Stimulated activated CD8-positive, alpha-beta memory T cell treated with anti-CD3 and anti-CD28 coated beads, Interleukin-7, amount 100 ng/mL, for 1 hour (primary cell): ENCODE results near the gene SLCO2B1.

Experiments used
- DNase-seq, 2 donors: peaks; one replicate each; pipeline ENCODE4 v3.0.0-alpha.2; 2020; ENCODE audit warnings: low read depth in 2 of 2

SLCO2B1 gene

DNA sequence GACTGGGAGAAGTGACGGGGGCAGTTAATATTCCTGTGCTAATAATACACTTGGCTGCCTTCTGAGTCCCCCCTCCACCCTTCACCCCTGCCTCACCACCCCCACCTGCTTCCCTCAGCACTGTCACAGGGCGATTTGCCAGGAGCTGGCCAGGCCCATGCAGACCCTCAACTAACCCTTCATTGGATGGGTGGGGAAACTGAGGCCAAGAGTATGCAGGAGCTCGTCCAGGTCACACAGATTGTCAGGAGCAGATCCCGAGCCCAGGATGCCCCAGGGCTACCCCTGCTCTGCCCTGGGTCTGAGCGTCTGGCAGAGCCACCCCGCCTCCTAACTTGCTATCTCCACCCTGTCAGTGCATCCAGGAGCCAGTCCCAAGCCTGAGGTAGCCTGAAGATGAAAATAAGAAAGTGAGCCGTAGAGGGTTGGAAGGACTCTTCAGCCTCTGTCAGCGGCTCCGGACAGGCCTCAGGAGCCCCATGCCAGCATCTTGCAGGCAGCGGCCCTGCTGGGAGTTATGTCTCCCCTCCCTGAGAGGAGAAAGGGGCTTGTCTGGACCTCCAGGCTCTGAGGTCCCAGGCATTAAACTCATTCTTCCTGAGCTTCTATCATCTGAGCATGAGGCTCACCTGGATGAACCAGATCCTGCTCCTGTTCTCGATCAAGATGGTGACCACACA is 95.9 kb downstream of the SLCO2B1 start:
- DNase-seq = no peak

DNA sequence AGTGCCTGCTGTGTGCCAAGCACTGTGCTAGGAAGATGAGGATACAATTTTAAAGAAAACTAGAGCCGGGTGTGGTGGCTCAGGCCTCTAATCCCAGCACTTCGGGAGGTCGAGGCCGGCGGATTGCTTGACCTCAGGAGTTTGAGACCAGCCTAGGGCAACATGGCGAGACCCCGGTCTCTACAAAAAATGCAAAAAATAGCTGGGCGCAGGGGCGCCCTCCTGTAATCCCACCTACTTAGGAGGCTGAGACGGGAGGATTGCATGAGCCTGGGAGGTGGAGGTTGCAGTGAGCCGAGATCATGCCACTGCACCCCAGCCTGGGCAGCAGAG is 98.0 kb downstream of the SLCO2B1 start:
- DNase-seq = no peak

DNA sequence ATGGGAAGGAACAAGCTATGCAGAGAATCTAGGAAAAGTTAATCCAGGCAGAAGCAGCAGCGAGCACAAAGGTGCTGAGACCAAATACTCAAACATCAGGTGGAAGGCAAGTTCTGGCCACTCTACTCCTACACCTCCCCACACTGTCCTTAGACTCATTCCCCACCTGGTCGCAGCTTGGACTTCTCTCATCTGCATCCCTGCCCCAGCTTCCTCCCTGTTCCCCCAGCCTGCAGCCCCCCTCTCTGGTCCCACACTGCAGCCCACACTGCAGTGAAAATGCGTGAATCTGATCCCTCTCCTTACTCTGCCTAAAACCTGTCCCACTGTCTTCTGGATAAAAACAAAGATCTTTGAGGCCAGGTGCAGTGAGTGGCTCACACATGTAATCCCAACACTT is 98.8 kb downstream of the SLCO2B1 start:
- DNase-seq = no peak

DNA sequence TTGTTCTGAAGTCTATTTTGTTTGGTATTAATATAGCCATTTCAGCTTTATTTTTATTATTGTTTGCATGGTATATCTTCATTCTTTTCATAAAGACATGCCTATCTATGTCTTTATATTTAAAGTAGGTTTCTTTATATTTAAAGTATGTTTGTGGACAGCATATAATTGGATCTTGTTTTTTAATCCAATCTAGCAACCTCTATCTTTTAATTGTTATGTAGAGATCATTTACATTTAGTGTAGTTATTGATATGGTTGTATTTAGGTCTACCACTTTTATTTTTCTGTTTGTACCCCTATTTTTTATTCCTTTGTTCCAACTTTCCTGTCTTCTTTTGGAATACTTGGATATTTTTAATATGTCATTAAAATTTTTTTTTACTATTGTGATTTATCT is 103.4 kb downstream of the SLCO2B1 start:
- no peak for DNase-seq
